Measurements from ENCODE around the gene AOAH. TPM values are rescaled to one million over a fixed set of nuclear protein-coding genes. Genes with fewer than 3 reads are reported as not detected.

Gene AOAH
- total RNA-seq, 1 experiment from 2014 or later, result not detected

- no peak for TF ChIP-seq CTCF (IDR thresholded peaks at IDR 0.05; ENCODE audit: unreplicated experiment)
- Mint-ChIP-seq H3K27ac (ENCODE audit: low read depth, unreplicated experiment) (no peak overlapping the region), H3K27me3 (ENCODE audit: insufficient read depth, unreplicated experiment) (peaks cover 11% of the 10 kb centered on the region), H3K9me3 (ENCODE audit: unreplicated experiment) (no peaks in the 10 kb centered on the region), H3K36me3 (ENCODE audit: insufficient read depth, unreplicated experiment) (no peaks in the 10 kb centered on the region), H3K4me1 (ENCODE audit: insufficient read depth, unreplicated experiment) (no peaks in the 10 kb centered on the region), H3K4me3 (ENCODE audit: unreplicated experiment) (no peak overlapping the region)
- intact Hi-C loops (cut with micrococcal nuclease), result no loop called here
- BruUV-seq (replicated peaks), result no TSS peak
- ChIA-PET CTCF (interaction anchor here (0.7 kb wide), 1 partner anchor 1891 kb away, joined by 3 read pairs; no protein-coding TSS in a partner anchor), POLR2A (no interaction called here)
- DNase-seq (ENCODE audit: unreplicated experiment), result no peak
Measured at GRCh38 chr7:36636126-36636525, 88.2 kb downstream of the AOAH start.

GRCh38 chr7:36635091-36635490, 89.2 kb downstream of the AOAH start:
- BruUV-seq (replicated peaks), result no TSS peak
- ChIA-PET POLR2A (interaction anchor here (0.9 kb wide), 1 partner anchor 18 kb away, joined by 3 read pairs; no protein-coding TSS in a partner anchor), CTCF (no interaction called here)
- Mint-ChIP-seq H3K4me1 (ENCODE audit: insufficient read depth, unreplicated experiment) (no peaks in the 10 kb centered on the region), H3K36me3 (ENCODE audit: insufficient read depth, unreplicated experiment) (no peaks in the 10 kb centered on the region), H3K27ac (ENCODE audit: low read depth, unreplicated experiment) (no peak overlapping the region), H3K4me3 (ENCODE audit: unreplicated experiment) (no peak overlapping the region), H3K9me3 (ENCODE audit: unreplicated experiment) (no peaks in the 10 kb centered on the region), H3K27me3 (ENCODE audit: insufficient read depth, unreplicated experiment) (peaks cover 11% of the 10 kb centered on the region)
- DNase-seq (ENCODE audit: unreplicated experiment), result no peak
- TF ChIP-seq CTCF (IDR thresholded peaks at IDR 0.05; ENCODE audit: unreplicated experiment), result no peak
- intact Hi-C loops (cut with micrococcal nuclease), result no loop called here

GRCh38 chr7:36633377-36633776, 90.9 kb downstream of the AOAH start:
- no TSS peak for BruUV-seq (replicated peaks)
- Mint-ChIP-seq H3K27ac (ENCODE audit: low read depth, unreplicated experiment) (no peak overlapping the region), H3K9me3 (ENCODE audit: unreplicated experiment) (no peaks in the 10 kb centered on the region), H3K4me1 (ENCODE audit: insufficient read depth, unreplicated experiment) (no peaks in the 10 kb centered on the region), H3K27me3 (ENCODE audit: insufficient read depth, unreplicated experiment) (peaks cover 15% of the 10 kb centered on the region), H3K4me3 (ENCODE audit: unreplicated experiment) (no peak overlapping the region), H3K36me3 (ENCODE audit: insufficient read depth, unreplicated experiment) (no peaks in the 10 kb centered on the region)
- intact Hi-C loops (cut with micrococcal nuclease), result no loop called here
- no peak for DNase-seq (ENCODE audit: unreplicated experiment)
- ChIA-PET CTCF (interaction anchor here (1.1 kb wide), 1 partner anchor 565 kb away, joined by 3 read pairs; no protein-coding TSS in a partner anchor), POLR2A (no interaction called here)
- TF ChIP-seq CTCF (IDR thresholded peaks at IDR 0.05; ENCODE audit: unreplicated experiment), result no peak

GRCh38 chr7:36630112-36630650, 94.1 kb downstream of the AOAH start:
- peaks cover 27% of the 10 kb centered on the region for H3K27me3 Mint-ChIP-seq (ENCODE audit: insufficient read depth, unreplicated experiment)
- ChIA-PET POLR2A (no interaction called here), CTCF (interaction anchor here (1.2 to 1.4 kb wide), 2 partner anchors 12 to 19 kb away, joined by 5 read pairs; no protein-coding TSS in a partner anchor)
- no peak overlapping the region for H3K27ac Mint-ChIP-seq (ENCODE audit: low read depth, unreplicated experiment)
- no TSS peak for BruUV-seq (replicated peaks)
- H3K9me3 Mint-ChIP-seq (ENCODE audit: unreplicated experiment), result no peaks in the 10 kb centered on the region
- H3K36me3 Mint-ChIP-seq (ENCODE audit: insufficient read depth, unreplicated experiment), result no peaks in the 10 kb centered on the region
- intact Hi-C loops (cut with micrococcal nuclease), result no loop called here
- H3K4me3 Mint-ChIP-seq (ENCODE audit: unreplicated experiment), result no peak overlapping the region
- no peak for TF ChIP-seq CTCF (IDR thresholded peaks at IDR 0.05; ENCODE audit: unreplicated experiment)
- no peak for DNase-seq (ENCODE audit: unreplicated experiment)
- H3K4me1 Mint-ChIP-seq (ENCODE audit: insufficient read depth, unreplicated experiment), result no peaks in the 10 kb centered on the region
